ENCODE results near the gene ZNF554.
"Not testable (repeated sequence)": the region's sequence is repeated elsewhere in the genome, so short reads cannot be mapped to it uniquely, and the experiment has no call there.

Gene ZNF554

GRCh38 chr19:2807379-2808128 is 12.1 kb upstream of the ZNF554 start:
- no peak for DNase-seq (ENCODE audit: low read depth)

GRCh38 chr19:2808129-2808941 is 11.3 kb upstream of the ZNF554 start:
- DNase-seq (ENCODE audit: low read depth) = no peak

DNA sequence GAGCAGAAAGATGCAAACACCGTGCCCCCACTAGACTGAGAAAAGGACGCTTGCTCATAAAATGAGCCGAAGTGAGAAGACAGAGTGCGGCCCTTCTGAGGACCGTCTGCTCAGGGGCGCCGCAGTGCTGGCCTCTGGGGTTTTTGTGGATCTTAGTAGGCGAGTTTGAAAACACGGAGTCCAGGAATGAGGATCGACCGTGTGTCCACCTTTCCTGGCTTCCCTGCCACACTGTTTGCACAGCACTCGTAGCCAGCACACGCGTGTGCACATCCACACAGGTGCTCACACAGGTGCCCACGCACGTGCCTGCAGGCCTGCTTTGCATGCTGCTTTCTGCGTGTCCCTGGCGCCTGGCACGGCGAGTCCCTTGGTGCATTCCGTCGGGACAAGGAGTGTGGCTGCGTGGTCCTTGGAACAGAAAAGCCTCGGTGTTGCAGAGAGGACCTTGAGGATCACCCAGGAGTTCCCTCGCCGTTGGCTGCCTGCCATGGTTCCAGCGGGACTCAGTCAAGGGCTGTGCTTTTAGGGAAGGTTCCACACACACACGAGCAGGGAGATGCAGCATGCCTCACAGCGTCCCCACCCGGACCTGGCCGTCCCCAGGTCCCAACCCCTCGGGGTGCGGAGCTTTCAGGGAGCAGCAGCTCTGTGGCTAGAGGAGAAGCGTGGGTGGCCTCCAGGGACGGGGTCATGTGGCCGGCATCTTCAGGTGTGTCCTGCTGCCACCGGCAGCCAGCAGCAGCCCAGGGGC is 10.1 kb upstream of the ZNF554 start:
- DNase-seq (ENCODE audit: low read depth) = no peak

GRCh38 chr19:2810141-2811091 is 9.3 kb upstream of the ZNF554 start:
- DNase-seq (ENCODE audit: low read depth) = no peak

GRCh38 chr19:2811221-2811722 is 8.4 kb upstream of the ZNF554 start:
- no peak for DNase-seq (ENCODE audit: low read depth)

DNA sequence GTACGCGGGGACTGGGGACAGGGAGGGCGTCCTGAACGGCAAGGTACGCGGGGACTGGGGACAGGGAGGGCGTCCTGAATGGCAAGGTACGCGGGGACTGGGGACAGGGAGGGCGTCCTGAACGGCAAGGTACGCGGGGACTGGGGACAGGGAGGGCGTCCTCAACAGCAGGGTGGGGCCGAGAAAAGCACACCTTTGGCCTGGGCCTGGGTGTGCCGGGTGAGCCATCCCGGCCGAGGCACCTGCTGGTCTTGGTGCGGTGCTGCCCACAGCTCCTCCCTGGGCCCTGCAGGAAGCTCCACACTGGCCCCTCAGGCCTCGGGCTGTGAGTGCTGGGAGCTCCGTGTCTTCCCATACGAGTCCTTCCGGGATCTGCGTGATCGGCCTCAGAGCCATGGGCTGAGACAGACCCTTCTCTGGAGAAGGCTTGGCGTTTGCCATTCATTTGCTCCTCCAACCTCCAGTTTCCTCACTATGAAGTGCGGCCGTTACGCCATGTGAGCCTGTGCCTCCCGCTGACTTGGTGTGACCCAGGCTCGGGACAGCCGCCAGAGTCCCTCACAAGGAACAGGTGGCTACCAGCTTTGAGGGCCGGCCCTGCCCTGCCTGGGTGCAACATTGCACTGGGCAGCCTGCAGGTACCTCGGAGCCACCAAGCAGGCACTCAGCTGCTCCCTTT is 7.8 kb upstream of the ZNF554 start:
- DNase-seq (ENCODE audit: low read depth) = no peak

GRCh38 chr19:2812414-2813234 is 7.0 kb upstream of the ZNF554 start:
- DNase-seq (ENCODE audit: low read depth) = no peak

- no peak for DNase-seq (ENCODE audit: low read depth)
These were observed 6.2 kb upstream of the ZNF554 start for GRCh38 chr19:2813235-2814160.

- DNase-seq (ENCODE audit: low read depth) = no peak
These were observed 5.2 kb upstream of the ZNF554 start for GRCh38 chr19:2814426-2814825.

- DNase-seq (ENCODE audit: low read depth) = no peak
These were observed 4.5 kb upstream of the ZNF554 start for GRCh38 chr19:2815191-2815614.

GRCh38 chr19:2815923-2816322 is 3.7 kb upstream of the ZNF554 start:
- no peak for DNase-seq (ENCODE audit: low read depth)

GRCh38 chr19:2816641-2817040 is 3.0 kb upstream of the ZNF554 start:
- no peak for DNase-seq (ENCODE audit: low read depth)

GRCh38 chr19:2817237-2817829 is 2.3 kb upstream of the ZNF554 start:
- not testable (repeated sequence) for DNase-seq (ENCODE audit: low read depth)

- no peak for DNase-seq (ENCODE audit: low read depth)
These were observed 539 bp downstream of the ZNF554 start for GRCh38 chr19:2820112-2820702.

- no peak for DNase-seq (ENCODE audit: low read depth)
These were observed 3.2 kb downstream of the ZNF554 start for GRCh38 chr19:2822846-2823245.

DNA sequence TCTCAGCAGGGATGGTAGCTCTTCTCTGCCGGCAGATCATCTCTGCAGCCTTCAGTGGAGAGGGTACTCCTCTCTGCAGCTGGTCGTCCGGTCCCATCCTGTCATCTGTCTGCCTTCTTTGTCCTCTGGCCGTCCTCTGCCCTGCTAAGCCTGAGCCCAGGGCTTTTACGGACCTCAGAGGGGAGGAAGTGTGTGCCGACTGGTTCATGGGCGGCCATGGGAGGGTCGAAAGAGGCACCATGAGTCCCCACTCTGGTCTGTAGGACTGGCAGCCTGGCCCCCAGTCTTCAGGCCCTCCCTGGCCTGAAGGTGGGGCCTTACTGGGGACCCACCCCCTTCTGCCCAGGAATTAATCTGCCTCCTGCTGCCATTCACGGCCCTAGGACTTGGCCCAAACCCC is 4.0 kb downstream of the ZNF554 start:
- DNase-seq (ENCODE audit: low read depth) = no peak

- no peak for DNase-seq (ENCODE audit: low read depth)
These were observed 4.5 kb downstream of the ZNF554 start for GRCh38 chr19:2824129-2824528.

GRCh38 chr19:2827022-2827421 is 7.4 kb downstream of the ZNF554 start:
- no peak for DNase-seq (ENCODE audit: low read depth)
